Measurements from ENCODE around the gene BCDIN3D.

GRCh38 chr12:49824895-49825294 is 18.0 kb downstream of the BCDIN3D start:
- TF ChIP-seq EZH2 (IDR thresholded peaks at IDR 0.05; ENCODE audit: borderline replicate concordance, low read depth, low read length) = no peak
- no peak for TF ChIP-seq CTCF (IDR thresholded peaks at IDR 0.05 in 2 of 3, conservative IDR thresholded peaks at IDR 0.05 in 1 of 3; ENCODE audit: insufficient read depth in 2 of 3, low read depth in 1 of 3, low read length in 3 of 3)
- TF ChIP-seq POLR2AphosphoS5 (IDR thresholded peaks at IDR 0.05; ENCODE audit: control insufficient read depth, insufficient read depth, low read depth, low read length) = no peak
- TF ChIP-seq ZBTB43 (CRISPR knock-in tag; IDR thresholded peaks at IDR 0.05) = no peak
- no peak for TF ChIP-seq HINFP (tag; conservative IDR thresholded peaks at IDR 0.05; ENCODE audit: low read depth)
